GM23338 (cell line): Measurements from ENCODE around the gene ARX.

ENCODE experiments used
- CREB1 ChIP-seq: fragments of 250-450 bp; sonication (Bioruptor Pico); IDR thresholded peaks from 2 replicates; pipeline ENCODE4 v1.5.0; 2020; ENCODE audit warnings: low read depth, mild to moderate bottlenecking, moderate library complexity
- CTCF ChIP-seq, 2 experiments: fragments of 200-600 bp in 1 of 2; sonication (generic) in 1 of 2; conservative IDR thresholded peaks; 2 replicates each; pipeline versions ENCODE4 v1.5.1 to v1.6.1; 2016 to 2017; ENCODE audit warnings: antibody characterized with exemption in 2 of 2, low read depth in 2 of 2, mild to moderate bottlenecking in 2 of 2, moderate library complexity in 1 of 2
- ETS1 ChIP-seq: IDR thresholded peaks from 2 replicates; pipeline ENCODE4 v1.6.1; 2016; ENCODE audit warnings: antibody characterized with exemption
- EZH2 ChIP-seq: fragments of 200-600 bp; sonication (generic); IDR thresholded peaks from one replicate; pipeline ENCODE4 v1.8.0; 2017; ENCODE audit warnings: antibody characterized with exemption, mild to moderate bottlenecking, low read depth; ENCODE audit not compliant: unreplicated experiment
- EZH2phosphoT487 ChIP-seq: fragments of 200-600 bp; sonication (generic); IDR thresholded peaks from one replicate; pipeline ENCODE4 v1.8.1; 2018; ENCODE audit warnings: antibody characterized with exemption; ENCODE audit not compliant: unreplicated experiment
- JUNB ChIP-seq: IDR thresholded peaks from one replicate; pipeline ENCODE4 v1.6.1; 2016; ENCODE audit warnings: antibody characterized with exemption; ENCODE audit not compliant: unreplicated experiment
- NANOG ChIP-seq: IDR thresholded peaks from 2 replicates; pipeline ENCODE4 v1.6.1; 2016; ENCODE audit warnings: antibody characterized with exemption, borderline replicate concordance
- POLR2AphosphoS5 ChIP-seq: IDR thresholded peaks from 2 replicates; pipeline ENCODE4 v1.6.1; 2016; ENCODE audit warnings: antibody characterized with exemption, low read depth
- REST ChIP-seq: IDR thresholded peaks from one replicate; pipeline ENCODE4 v1.6.1; 2018; ENCODE audit warnings: antibody characterized with exemption; ENCODE audit not compliant: unreplicated experiment
- STAT1 ChIP-seq: IDR thresholded peaks from one replicate; pipeline ENCODE4 v1.6.1; 2016; ENCODE audit warnings: antibody characterized with exemption; ENCODE audit not compliant: unreplicated experiment
- ZNF114 ChIP-seq: fragments of 250-450 bp; sonication (Bioruptor Pico); IDR thresholded peaks from 2 replicates; pipeline ENCODE4 v1.5.0; 2020; ENCODE audit warnings: mild to moderate bottlenecking, moderate library complexity

GRCh38 chrX:24996096-24996709, 19.6 kb downstream of the ARX start:
- TF ChIP-seq REST, result no peak
- no peak for TF ChIP-seq CTCF (conservative IDR thresholded peaks at IDR 0.05; ENCODE audit: low read depth in 2 of 2)
- no peak for TF ChIP-seq EZH2
- no peak for TF ChIP-seq NANOG
- no peak for TF ChIP-seq POLR2AphosphoS5
- TF ChIP-seq EZH2phosphoT487, result no peak
- TF ChIP-seq JUNB, result no peak
- TF ChIP-seq STAT1, result no peak
- no peak for TF ChIP-seq ETS1
- no peak for TF ChIP-seq CREB1
- no peak for TF ChIP-seq ZNF114 (CRISPR knock-in tag)
